AG04450 (cell line): ENCODE measurements around the gene STT3B. TPM values are rescaled to one million over a fixed set of nuclear protein-coding genes. Genes with fewer than 3 reads are reported as not detected.

Source experiments
- CTCF ChIA-PET: fragments of 300-600, 350-600 bp; formaldehyde crosslinking; extraction: SDS; loops from one replicate; lab custom pipeline; 2022; ENCODE audit warnings: antibody characterized with exemption, inconsistent platforms; lab: Charles Lee
- POLR2A ChIA-PET: fragments of 350-600 bp; formaldehyde crosslinking; extraction: SDS; loops from one replicate; lab custom pipeline; 2021; ENCODE audit warnings: antibody characterized with exemption, inconsistent platforms; lab: Yijun Ruan, JAX
- DNase-seq: peaks from one replicate; pipeline ENCODE4 v3.0.0-alpha.2; 2011; ENCODE audit warnings: low read depth, low spot score
- H3K27ac ChIP-seq: one replicate; pipeline ENCODE4 v1.5.1; 2012; ENCODE audit warnings: low read depth, low read length, control low read depth
- H3K27me3 ChIP-seq: one replicate; pipeline ENCODE4 v1.6.0; 2012; ENCODE audit warnings: low read length; ENCODE audit not compliant: control insufficient read depth, insufficient read depth
- H3K4me3 ChIP-seq: 2 replicates; pipeline ENCODE4 v1.5.1; 2011; ENCODE audit warnings: mild to moderate bottlenecking, low read depth, low read length, control low read depth
- H3K9me3 ChIP-seq: 2 replicates; pipeline ENCODE4 v1.5.1; 2012; ENCODE audit warnings: low read length; ENCODE audit not compliant: control insufficient read depth, insufficient read depth
- CTCF ChIP-seq: IDR thresholded peaks from 2 replicates; pipeline ENCODE4 v1.5.1; 2011; ENCODE audit warnings: low read depth, low read length, control low read depth, inconsistent platforms
- polyA plus RNA-seq: library from polyadenylated mRNA; depleted of rRNA; stranded (reverse); fragments of >200 nt; gene quantifications from 2 replicates; pipeline ENCODE4 v1.2.3, GENCODE V29; 2011

STT3B gene
- polyA plus RNA-seq, 1 experiment, result 112 TPM

GRCh38 chr3:31615071-31615875 lies 82.5 kb downstream of the STT3B start:
- ChIA-PET CTCF (interaction anchor here (1.0 to 3.5 kb wide), 2 partner anchors 153 to 529 kb away, joined by 4 to 12 read pairs; no protein-coding TSS in a partner anchor), POLR2A (no interaction called here)
- H3K27ac ChIP-seq, result no peak overlapping the region
- no peaks in the 10 kb centered on the region for H3K27me3 ChIP-seq
- no peak overlapping the region for H3K4me3 ChIP-seq
- TF ChIP-seq CTCF, result no peak
- no peaks in the 10 kb centered on the region for H3K9me3 ChIP-seq
- DNase-seq, result no peak

- no peak for TF ChIP-seq CTCF
- POLR2A ChIA-PET, result no interaction called here
- CTCF ChIA-PET, result interaction anchor here (0.6 kb wide), 1 partner anchor 53 kb away, joined by 3 read pairs; no protein-coding TSS in a partner anchor
- H3K4me3 ChIP-seq, result no peak overlapping the region
- no peak overlapping the region for H3K27ac ChIP-seq
- no peaks in the 10 kb centered on the region for H3K9me3 ChIP-seq
- DNase-seq, result no peak
- H3K27me3 ChIP-seq, result no peaks in the 10 kb centered on the region
These were observed 84.0 kb downstream of the STT3B start for GRCh38 chr3:31616711-31617110.

- no peaks in the 10 kb centered on the region for H3K9me3 ChIP-seq
- POLR2A ChIA-PET, result no interaction called here
- H3K27me3 ChIP-seq, result no peaks in the 10 kb centered on the region
- no peak for TF ChIP-seq CTCF
- no peak for DNase-seq
- no peak overlapping the region for H3K4me3 ChIP-seq
- CTCF ChIA-PET, result no interaction called here
- H3K27ac ChIP-seq, result no peak overlapping the region
These were observed 87.9 kb downstream of the STT3B start for GRCh38 chr3:31620656-31621055.

GRCh38 chr3:31621314-31621713 lies 88.6 kb downstream of the STT3B start:
- no peak for TF ChIP-seq CTCF
- Histone ChIP-seq H3K27me3 (no peaks in the 10 kb centered on the region), H3K4me3 (no peak overlapping the region), H3K27ac (no peak overlapping the region), H3K9me3 (no peaks in the 10 kb centered on the region)
- no peak for DNase-seq
- CTCF ChIA-PET, result no interaction called here
- POLR2A ChIA-PET, result no interaction called here

GRCh38 chr3:31622636-31623288 lies 90.0 kb downstream of the STT3B start:
- TF ChIP-seq CTCF, result no peak
- ChIA-PET POLR2A (no interaction called here), CTCF (interaction anchor here (0.6 to 1.8 kb wide), 2 partner anchors 12 to 523 kb away, joined by 4 read pairs; no protein-coding TSS in a partner anchor)
- no peak for DNase-seq
- Histone ChIP-seq H3K27ac (no peak overlapping the region), H3K27me3 (no peaks in the 10 kb centered on the region), H3K9me3 (no peaks in the 10 kb centered on the region), H3K4me3 (no peak overlapping the region)
